GM10266 (cell line): ENCODE data around the gene MYO7B.

ENCODE experiments used
- DNase-seq: peaks from one replicate; pipeline ENCODE4 v3.0.0; 2012; ENCODE audit errors: extremely low spot score
- CTCF ChIP-seq: IDR thresholded peaks from 2 replicates; pipeline ENCODE4 v1.5.1; 2012; ENCODE audit warnings: mild to moderate bottlenecking, low read depth; ENCODE audit not compliant: control insufficient read depth, insufficient read depth; ENCODE audit errors: missing control alignments

MYO7B gene

GRCh38 chr2:127681288-127681804, 145.9 kb downstream of the MYO7B start:
- no peak for DNase-seq

DNA sequence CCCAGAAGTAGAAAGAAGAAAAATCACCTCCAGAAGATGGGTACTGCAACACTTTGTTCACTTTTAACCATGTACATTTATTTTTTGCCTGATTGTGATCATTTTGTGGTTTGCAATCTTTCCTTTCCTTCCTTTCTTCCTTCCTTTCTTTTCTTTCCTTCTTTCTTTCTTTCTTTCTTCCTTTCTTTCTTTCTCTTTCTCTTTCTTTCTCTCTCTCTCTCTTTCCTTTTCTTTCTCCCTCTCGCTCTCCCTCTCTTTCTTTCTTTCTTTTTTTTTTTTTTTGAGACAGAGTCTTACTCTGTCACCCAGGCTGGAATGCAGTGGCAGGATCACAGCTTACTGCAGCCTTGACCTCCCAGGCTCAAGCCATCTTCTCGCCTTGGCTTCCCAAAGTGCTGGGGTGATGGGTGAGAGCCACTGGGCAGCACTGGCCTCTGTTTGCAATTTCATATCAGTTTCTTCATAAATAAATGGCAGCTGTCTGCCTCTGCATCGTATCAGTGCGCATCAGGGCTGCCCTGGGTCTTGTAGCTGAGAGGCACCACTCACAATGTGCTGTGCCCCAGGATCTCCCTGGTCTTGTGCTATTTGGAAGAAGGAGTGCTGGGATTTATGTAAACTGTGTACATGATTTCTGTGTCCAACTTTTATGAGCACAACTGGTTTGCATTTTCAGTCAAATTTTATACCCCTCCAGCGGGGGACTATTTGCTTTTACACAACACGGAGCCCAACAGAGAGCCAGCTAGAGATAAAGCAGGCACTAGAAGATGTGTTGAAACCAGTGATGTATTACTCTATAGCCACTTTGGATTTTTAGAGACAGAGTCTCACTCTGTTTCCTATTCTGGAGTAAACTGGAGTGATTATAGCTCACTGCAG, 146.7 kb downstream of the MYO7B start:
- TF ChIP-seq CTCF = no peak
- no peak for DNase-seq

More at GRCh38 chr2:127681288-127681804, 145.9 kb downstream of the MYO7B start:
- no peak for TF ChIP-seq CTCF

GRCh38 chr2:127683056-127683455, 147.6 kb downstream of the MYO7B start:
- no peak for TF ChIP-seq CTCF
- no peak for DNase-seq

GRCh38 chr2:127683757-127684156, 148.3 kb downstream of the MYO7B start:
- TF ChIP-seq CTCF = no peak
- no peak for DNase-seq

GRCh38 chr2:127685410-127686080, 150.1 kb downstream of the MYO7B start:
- no peak for DNase-seq
- TF ChIP-seq CTCF = no peak
